LNCAP (cell line): ENCODE results near the gene ZNF324.

Experiments
- TF ChIP-seq, protein P1 (sequence below): fragments of 450-650 bp; IDR thresholded peaks from 2 replicates; pipeline ENCODE4 v1.5.1; 2017; ENCODE audit warnings: mild to moderate bottlenecking

The ZNF324 gene

DNA sequence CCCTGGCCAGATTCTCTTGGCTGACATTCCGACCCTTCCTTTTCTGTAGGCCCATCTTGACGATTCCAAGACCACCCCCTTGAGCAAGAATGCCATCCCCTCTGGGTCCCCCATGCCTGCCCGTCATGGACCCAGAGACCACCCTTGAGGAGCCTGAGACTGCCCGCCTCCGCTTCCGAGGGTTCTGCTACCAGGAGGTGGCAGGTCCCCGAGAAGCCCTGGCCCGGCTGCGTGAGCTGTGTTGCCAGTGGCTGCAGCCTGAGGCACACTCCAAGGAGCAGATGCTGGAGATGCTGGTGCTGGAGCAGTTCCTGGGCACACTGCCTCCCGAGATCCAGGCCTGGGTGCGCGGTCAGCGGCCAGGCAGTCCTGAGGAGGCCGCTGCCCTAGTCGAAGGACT is 10.2 kb downstream of the ZNF324 start:
- TF ChIP-seq, protein P1, sequence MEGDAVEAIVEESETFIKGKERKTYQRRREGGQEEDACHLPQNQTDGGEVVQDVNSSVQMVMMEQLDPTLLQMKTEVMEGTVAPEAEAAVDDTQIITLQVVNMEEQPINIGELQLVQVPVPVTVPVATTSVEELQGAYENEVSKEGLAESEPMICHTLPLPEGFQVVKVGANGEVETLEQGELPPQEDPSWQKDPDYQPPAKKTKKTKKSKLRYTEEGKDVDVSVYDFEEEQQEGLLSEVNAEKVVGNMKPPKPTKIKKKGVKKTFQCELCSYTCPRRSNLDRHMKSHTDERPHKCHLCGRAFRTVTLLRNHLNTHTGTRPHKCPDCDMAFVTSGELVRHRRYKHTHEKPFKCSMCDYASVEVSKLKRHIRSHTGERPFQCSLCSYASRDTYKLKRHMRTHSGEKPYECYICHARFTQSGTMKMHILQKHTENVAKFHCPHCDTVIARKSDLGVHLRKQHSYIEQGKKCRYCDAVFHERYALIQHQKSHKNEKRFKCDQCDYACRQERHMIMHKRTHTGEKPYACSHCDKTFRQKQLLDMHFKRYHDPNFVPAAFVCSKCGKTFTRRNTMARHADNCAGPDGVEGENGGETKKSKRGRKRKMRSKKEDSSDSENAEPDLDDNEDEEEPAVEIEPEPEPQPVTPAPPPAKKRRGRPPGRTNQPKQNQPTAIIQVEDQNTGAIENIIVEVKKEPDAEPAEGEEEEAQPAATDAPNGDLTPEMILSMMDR = no peak

DNA sequence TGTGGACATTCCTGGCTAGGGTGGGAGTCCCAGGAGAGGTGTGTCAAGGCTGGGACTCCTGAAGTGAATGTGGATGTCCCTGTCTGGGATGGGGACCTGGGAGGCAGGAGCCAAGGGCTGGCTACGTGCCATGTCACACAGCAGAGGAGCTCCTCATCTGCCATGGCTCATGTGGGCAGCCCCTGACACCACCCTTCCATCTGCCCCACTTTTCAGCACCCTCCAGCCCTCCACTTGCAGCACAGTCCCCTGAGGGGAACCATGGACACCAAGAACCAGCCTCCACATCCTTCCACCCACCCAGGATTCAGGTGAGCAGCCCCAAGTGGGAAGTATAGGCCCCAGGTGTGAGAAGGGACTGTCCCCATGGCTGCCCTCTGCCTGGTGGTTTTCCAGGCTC is 11.0 kb downstream of the ZNF324 start:
- TF ChIP-seq, protein P1 = no peak

DNA sequence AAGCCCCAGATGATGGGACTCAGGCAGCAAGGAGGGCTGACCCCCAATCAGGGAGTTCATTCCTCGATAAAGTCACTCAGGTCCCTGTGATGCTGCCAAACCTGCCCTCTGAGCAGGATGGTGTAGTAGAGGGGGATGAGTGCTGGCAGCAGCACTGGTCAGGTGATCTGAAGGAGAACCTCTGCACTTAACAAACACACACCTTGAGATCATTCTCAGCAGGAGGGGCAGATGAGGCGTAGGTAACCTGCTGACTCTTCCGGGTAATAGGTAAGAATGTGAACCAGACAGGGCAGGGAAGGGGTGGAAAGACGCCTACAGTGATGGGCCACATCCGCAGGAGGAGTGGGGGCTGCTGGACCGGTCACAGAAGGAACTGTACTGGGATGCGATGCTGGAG is 12.4 kb downstream of the ZNF324 start:
- TF ChIP-seq, protein P1 = no peak

DNA sequence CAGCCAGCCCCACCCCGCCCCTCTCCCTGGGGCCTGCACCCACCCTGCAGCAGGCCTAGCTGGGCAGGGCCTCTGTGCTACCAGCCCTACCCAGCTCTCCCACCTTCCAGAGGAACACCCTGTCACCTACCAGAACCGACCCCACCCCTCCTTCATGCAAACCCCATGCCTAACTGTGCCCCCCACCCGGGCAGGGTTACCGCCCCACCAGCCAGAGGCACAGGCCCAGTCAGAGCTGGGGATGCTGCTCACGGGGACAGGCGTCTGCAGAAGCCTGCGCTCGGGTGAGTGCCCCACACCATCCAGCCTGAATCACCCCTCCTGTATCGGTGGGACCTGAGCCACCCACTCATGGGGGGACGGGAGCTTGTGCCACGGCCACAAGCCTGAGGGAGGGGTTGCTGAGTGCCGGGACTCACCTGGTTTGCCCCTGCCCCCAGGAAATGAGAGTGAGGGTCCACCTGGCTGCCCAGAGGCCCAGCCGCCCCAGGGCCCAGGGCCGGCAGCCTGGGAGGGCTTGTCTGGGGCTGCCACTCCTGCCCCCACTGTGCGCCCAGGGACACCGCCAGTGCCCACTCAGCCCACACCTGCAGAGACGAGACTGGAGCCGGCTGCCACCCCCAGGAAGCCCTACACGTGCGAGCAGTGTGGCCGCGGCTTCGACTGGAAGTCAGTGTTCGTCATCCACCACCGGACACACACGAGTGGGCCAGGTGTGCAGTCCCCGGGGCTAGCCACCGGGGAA is 13.0 kb downstream of the ZNF324 start:
- TF ChIP-seq, protein P1 = no peak

DNA sequence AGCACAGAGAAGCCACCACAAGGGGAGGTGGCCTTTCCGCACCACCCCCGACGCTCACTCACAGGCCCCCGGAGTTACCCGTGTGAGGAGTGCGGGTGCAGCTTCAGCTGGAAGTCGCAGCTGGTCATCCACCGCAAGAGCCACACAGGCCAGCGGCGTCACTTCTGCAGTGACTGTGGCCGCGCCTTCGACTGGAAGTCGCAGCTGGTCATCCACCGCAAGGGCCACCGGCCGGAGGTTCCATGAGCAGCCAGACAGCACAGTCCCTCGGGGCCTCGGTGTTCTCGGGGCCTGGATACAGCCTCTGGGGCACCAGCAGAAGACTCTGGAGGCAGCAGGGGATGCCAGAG is 13.6 kb downstream of the ZNF324 start:
- TF ChIP-seq, protein P1 = no peak

DNA sequence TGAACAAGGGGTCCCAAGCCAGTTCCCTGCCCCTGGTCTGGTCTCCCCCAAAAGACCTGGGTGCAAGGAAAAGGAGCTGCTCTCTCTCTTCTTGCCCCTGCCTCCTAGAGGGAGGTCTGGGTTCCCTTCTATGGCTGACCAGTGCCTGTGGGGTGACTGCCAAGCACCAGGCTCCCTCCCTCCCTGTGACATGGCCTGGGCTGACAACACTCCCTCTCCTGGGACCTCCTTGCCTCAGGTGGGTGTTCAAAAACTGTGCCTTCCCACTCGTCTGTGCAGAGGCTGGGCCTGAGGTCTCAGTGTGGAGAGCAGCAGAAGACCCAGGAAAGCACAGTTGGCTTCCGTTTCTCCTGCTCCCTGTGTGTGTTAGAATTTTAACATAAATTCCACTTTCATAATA is 14.0 kb downstream of the ZNF324 start:
- TF ChIP-seq, protein P1 = no peak

DNA sequence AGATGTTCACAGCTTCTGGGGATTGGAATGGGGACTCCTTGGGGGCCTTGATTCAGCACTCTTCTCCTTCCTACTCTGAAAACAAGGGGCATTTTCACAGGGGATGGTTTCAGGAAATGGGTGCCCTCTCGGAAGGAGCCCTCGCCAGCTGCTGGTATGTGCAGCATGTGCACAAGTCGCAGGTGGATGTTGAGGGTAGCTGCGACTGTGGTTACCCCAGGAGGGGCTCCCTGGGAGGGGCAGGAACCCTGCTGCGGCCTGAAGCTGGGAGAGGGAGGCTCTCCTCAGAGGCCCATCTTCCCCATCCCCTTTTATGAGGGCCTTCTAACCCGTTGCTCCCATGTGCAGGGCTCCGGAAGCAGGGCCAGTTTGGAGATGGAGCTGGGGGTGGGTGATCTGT is 15.5 kb downstream of the ZNF324 start:
- TF ChIP-seq, protein P1 = no peak

DNA sequence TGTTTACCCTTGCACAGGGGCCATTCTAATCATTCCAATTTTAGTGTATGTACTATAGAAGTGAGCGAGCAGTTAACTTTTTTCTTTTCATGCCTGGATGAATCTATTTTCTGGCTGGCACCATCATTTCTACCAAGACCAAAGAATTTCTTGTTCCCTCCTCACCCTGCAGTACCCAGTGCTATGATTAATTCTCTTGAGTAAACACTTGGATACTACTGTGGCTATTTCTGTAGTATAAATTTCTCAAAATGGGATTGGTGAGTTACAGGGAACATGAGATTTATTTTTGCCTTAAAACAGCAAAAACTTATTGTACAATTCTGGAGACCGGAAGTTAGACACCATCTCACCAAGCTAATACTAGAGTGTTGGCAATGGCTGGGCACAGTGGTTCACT is 16.9 kb downstream of the ZNF324 start:
- TF ChIP-seq, protein P1 = no peak
